Fibroblast of upper back skin (primary cell): ENCODE data around the gene WBP1L.
A peak's percentile ranks its signal among the peaks of the same experiment; 100 is the strongest.
"Not testable (repeated sequence)": the region's sequence is repeated elsewhere in the genome, so short reads cannot be mapped to it uniquely, and the experiment has no call there.

ENCODE experiments used
- DNase-seq: peaks from one replicate; pipeline ENCODE4 v3.0.0-alpha.2; 2013

The WBP1L gene

DNA sequence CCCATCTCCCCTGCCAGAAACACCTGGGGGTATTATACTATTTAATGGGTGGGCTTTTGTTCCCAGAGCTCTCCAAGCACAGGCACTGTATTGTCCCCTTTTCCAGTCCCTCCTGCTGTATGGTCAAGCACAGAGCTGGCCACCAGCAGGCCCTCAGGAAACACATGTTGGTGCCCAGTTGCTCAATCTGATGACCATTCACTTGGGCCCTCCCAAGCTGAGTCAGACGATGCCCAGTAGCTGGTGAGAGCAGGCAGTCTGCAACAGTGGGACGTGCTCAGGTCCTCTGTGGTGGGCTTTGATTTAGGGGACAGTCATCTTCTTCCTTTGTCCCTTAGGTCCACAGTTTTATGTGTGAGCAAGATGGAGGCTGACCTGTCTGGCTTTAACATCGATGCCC, 17.5 kb upstream of the WBP1L start:
- no peak for DNase-seq

DNA sequence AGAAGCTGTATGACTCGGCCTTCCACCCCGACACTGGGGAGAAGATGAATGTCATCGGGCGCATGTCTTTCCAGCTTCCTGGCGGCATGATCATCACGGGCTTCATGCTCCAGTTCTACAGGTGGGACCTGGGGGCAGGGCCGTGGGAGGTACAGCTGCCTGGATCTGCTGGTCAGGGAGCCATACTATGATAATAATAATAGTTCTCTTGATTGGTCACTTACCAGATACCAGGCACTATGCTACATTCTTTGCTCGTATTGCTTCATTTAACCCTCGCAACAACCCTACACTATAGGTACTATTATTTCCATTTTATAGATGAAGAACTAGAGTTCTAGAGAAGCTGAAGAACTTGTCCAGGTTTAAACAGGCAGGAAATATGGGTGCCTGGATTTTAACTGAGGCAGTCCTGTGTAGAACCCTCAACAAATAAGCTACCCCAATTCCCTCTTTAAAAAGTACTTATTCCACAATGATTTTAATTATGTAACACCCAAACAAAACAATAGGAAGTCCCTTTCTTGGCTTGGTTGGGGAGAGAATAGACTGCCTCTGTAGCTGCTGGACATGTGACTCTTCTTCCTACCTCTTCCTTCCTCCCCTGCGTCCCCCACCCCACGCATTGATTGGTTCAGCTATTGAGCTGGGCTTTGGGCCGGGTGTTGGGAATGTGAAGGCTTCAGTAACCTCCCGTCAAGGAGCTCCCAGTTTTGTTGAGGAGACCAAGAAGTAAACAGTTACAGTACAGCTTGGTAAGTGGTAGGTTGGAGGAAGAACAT, 16.5 kb upstream of the WBP1L start:
- DNase-seq = no peak

DNA sequence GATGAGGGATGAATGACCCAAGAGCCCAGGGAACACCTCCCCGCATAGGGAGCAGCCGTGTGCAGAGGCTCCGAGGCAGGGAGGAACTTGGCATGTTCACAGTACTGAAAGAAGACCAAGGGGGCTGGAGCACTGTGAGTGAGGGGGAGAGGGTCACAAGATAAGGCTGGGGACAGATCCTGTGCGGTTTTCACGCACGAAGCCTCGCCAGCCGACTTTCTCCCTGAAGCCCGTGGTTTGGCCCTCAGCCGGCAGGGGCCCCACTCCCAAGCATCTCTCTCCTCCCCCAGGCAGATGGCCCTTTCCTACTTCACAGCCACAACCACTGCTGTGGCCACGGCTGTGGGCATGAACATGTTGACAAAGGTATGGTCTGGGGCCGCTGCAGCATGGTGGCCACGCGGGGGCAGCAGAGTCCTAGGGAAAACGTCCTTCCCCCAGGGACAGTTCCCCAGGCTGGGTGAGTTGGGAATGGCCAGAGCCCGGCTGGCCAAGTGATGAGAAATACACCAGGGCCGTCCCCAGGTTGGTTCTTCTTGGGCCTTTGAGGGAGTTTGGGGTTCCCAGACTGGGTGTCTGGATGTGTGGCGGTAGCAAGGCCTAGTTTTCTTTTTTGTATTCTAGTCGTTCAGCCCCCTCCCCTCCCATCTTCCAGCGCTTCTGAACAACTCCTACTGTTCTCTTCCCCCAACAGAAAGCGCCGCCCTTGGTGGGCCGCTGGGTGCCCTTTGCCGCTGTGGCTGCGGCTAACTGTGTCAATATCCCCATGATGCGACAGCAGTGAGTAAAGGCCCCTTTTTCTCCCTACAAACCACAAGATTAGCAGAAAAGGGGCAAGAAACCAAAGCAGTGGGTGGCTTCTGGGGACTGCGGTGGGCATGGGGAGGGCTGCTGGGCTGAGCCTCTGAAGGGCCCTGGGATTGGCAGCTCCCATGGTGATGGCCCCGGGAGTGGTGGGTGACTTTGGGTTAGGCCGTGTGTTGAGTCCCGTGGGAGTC, 14.4 kb upstream of the WBP1L start:
- peak; percentile 73 for DNase-seq

DNA sequence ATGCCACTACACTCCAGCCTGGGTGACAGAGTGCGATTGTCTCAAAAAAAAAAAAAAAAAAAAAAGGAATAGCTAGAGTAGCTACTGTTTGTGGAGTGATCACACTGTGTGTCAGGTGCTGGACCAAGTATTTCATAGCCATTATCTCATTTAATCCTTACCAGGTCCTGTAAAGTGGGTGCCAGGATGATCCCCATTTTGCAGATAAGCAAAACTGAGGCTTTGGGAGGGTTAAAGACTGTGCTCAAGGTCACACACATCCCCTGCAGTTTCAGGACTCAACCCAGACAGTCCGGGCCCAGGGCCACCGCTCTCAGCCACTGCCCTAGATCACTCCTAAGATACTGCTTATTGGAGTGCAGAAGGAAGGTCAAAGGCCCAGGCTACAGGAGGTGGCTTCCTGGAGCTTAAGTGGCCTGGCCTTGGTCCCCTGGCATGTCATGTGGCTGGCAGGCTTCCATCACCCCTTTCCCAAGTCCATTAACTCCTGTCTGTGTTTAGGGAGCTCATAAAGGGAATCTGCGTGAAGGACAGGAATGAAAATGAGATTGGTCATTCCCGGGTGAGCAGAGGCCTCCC, 12.4 kb upstream of the WBP1L start:
- DNase-seq = no peak

DNA sequence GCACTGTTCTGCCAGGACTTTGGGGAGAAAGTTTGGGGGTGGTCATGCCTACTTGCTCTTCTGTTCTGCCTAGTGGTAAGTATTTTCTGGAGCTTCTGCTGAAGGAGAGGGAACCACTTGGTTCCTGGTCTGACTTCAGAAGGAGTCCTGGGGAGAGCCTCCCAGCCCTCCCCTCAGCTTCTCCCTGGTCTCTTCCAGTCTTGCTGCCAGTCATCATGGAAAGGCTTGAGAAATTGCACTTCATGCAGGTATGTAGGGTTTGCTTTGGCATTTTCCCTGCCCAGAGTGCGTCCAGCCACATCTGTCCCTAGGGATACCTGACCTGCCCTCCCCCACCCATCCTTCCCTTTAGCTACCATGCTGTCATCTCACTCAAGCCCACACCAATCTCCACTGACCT, 11.1 kb upstream of the WBP1L start:
- no peak for DNase-seq

DNA sequence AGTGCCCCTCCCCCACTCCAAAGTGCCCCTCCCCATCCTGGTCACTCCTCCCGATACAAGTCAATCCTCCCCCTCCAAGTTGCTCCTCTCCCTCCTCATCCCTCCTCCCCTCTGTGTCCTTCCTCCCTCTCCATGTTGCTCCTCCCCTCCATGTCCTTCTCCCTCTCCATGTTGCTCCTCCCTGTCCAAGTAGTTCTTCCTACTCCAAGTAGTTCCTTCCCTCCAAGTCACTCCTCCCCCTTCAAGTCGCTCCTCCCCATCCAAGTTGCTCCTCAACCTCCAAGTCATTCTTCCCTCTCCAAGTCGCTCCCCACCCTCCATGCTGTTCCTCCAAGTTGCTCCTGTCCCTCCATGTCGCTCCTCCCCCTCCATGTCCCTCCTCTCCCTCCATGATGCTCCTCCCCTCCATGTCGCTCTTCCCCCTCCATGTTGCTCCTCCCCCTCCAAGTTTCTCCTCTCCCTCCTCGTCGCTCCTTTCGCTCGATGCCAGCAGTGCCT, 8.6 kb upstream of the WBP1L start:
- DNase-seq = no peak

DNA sequence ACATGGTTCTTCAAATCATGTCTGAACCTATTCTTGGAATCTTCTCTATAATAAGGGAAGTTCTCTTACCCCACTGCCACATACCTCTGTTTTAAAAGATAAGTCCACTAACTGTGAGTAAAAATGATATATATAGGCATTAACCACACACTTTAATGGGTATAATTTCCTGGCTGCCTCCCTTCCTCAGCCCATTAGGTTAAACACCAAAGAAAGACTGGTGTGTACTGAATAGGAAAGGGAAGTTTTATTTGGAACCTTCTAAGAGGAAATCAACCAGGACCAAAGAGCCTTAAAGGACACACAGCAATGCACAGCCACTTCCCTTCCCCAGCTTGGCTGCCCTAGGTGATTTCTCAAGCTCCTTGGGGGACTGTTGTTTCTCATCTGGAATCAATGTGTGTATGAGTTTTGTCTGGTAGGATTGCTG, 5.0 kb upstream of the WBP1L start:
- DNase-seq = no peak

DNA sequence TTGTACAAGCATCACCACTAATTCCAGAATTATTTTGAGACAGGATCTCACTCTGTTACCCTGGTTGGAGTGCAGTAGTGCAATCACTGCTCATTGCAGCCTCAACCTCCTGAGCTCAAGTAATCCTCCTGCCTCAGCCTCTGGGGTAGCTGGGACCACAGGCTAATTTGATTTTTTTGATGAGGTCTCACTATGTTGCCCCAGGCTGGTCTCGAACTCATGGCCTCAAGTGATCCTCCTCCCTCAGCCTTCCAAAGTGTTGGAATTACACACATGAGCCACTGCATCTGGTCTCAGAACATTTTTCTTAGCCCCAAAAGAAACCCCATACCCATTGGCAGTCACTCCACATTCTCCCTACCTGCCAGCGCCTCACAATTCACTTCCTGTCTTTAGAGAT, 3.5 kb upstream of the WBP1L start:
- DNase-seq = no peak

DNA sequence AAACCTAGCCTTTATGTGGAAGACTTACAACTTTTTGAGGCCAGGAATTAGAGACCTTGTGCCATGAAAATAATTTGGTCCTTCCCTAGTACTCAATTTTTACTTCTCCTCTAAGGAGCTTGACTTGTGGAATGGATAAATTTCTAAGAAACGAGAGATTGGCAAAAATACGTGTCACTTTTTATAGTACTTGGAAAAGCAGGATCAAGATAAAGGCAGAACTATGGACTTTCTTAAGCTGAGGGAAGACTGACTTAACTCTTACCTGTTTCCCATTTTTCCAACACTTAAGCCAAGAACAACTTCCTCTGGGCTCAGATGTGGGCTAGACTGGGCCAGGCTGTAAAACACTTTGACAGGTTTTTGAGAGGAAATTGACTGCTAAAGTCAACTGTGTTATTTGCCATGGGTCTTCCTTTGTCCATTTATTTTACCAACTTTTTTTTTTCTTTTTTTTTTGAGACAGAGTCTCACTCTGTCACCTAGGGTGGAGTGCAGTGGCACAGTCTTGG, 2.0 kb upstream of the WBP1L start:
- DNase-seq = no peak

DNA sequence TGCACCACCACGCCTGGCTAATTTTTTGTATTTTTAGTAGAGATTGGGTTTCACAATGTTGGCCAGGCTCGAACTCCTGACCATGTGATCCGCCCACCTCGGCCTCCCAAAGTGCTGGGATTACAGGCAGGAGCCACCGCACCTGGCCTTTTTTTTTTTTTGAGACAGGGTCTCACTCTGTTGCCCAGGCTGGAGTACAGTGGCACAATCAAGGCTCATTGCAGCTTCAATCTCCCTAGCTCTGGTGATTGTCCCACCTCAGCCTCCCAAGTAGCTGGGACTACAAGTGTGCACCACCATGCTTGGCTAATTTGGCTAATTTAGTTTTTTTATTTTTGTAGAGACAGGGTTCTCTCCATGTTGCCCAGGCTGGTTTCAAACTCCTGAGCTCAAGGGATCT, 1.4 kb upstream of the WBP1L start:
- not testable (repeated sequence) for DNase-seq

DNA sequence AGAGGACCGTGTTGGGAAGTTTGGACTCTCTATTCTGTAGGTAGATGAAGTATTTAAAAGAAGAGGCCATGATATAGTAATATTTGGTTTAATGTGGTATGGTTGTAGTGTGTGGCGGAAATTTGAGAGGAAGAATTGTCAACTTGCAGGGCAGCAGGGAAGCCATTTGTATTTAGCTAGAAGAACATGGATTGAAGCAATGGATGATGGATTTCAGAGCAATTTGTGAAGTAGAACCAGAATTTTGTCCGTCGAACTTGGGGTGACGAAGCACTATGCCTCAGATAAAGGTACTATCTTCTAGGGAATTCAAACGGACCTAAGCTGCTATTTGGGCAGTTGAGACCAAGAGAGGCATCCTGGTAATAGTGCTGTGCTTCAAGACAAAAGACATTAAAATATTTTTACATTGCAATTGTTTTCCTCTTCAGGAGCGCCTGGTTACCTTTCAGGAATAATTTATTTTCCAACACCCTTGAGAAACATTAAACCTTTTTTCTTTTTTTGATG, 615 bp upstream of the WBP1L start:
- DNase-seq = no peak

DNA sequence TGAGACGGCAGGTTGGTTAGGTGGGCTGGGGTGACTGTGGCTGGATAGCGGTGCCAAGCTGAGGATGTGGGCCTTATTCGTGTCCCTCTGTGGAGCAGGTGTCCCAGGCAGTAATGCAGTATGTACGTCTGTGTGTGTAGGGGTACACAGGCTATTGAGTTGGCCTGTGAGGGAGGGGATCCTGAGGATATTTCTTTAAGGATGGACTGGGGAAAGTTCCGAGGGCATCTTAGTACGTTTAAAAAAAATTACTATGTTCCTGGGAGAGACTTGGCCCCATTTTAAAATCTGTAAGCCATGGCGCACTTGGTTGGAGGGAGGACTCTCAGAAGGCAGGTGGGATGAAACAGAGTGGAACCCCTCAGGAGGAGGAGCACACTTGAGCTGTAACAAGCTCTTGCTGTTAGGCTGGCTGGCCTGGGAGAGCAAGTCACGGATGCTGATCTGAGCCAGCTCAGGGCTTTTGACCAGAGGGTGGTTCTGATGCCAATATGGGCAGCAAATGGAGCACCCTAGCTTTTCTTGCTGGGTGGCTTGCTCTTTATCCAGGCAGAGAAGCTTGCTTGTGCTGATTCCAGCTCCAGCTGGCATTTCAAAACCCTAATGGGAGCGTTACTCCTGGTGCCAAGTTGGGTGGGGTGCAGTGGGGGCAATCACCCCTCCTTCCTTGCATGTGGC, 765 bp downstream of the WBP1L start:
- DNase-seq = no peak

DNA sequence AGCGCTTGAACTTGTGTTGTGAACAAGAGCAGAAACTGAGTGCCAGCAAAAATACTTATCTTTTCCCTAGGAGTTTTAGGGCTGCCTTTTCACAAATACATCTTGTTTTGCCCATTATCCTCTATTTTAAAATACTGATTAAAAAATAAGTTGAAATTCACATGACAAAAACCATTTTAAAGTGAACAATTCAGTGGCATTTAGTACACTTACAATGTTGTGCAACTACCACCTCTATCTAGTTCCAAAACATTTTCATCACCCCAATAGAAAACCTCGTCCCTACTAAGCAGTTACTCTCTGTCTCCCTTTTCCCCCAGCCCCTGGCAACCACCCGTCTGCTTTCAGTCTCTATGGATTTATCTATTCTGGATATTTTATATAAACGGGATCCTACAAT, 1.4 kb downstream of the WBP1L start:
- DNase-seq = no peak

DNA sequence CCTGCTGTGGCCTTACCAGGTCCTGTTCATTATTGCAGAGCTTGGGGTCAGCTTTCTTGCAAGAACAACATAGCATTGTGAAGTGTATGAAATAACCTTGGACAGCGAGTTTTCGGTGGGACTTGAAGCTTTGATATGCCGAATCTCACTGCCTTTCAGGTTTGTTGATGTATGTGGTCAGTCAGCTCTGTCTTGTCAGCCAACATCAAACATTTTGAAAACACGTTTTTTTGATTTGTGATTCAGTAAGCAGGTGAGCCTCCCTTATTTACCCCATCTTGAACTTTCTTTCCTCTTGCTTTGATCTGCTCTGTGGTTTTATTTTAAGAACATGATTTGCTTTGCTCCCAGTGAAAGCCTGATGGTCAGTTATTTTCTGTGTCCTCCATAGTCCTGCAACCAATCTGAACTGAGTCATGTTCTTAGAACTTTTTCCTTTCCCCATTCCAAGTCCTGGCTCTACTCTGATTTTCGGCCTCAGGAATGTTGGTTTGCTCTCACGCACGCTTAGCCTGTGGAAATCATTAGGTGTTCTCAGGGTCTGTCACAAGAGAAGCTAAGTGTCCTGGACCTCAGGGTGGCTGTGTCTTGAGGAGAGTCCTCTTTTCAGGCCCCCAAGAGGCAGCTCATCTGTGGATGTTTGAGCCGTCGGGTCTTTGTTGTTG, 8.7 kb downstream of the WBP1L start:
- peak; percentile 89 for DNase-seq

DNA sequence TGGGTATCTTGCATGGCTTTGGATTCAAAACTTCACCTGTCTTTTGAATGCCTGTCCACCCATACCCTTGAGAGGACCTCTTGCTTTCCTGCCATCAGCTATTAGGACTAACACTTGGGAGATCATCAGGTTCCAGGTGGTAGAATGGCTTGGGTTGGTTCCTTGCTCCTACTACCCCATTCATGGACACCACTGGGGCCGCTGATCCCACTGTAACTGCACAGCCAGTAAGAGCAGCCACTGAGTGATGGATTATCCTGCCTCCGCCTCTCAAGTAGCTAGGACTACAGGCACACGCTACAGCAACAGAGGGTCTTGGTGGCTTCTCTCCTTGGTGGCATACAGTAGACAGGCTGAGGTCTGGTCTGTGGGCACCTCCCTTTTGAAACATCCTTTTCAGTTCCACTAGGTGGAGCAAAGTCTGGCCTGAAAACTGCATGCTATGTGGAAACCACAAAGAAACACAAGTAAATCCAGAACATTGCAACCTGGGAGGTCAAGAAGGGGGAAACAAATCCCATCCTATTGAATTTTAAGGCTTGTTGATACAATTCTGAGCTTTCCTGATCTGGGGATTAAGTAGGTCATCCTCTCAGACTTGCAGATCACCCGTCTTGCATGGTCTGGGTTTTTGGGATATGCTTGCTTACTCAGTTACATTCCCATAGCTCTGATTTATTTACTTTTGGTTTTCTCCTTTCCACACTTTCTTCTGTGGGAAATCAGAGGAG, 9.4 kb downstream of the WBP1L start:
- DNase-seq = peak; percentile 85

DNA sequence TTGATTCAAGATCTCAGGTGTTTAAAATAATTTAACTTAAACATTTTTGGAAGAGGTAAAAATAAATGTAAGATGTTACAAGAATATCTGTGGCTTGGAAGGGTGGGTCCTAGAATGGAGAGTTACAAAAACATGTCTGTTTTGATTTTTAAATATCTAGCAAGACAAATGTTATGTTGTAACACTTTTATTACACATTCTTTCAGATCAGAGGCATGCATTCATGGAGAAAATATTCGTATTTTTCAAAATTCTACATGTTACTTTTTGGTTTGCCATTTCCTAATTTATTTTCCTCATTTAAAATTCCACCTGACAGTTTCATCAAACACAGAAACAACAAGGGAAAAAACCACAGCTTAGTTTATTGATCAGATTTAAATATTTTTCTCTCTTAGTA, 10.0 kb downstream of the WBP1L start:
- DNase-seq = no peak

DNA sequence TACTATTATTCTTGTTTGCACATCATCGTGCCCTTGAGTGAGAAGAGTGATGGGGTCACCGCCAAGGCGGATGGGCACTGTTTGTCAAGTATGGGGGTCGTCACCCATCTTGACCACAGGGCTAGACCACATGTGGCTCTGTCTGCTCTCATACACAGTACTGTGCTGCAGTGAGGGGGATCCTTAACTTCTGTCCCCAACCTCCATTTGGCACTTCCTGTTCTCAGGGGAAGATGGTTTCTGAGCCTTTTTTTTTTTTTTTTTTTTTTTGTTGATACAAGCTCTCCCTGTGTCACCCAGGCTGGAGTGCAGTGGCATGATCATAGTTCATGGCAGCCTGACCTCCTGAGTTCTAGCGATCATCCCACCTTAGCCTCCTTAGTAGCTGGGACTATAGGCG, 13.6 kb downstream of the WBP1L start:
- DNase-seq = no peak

DNA sequence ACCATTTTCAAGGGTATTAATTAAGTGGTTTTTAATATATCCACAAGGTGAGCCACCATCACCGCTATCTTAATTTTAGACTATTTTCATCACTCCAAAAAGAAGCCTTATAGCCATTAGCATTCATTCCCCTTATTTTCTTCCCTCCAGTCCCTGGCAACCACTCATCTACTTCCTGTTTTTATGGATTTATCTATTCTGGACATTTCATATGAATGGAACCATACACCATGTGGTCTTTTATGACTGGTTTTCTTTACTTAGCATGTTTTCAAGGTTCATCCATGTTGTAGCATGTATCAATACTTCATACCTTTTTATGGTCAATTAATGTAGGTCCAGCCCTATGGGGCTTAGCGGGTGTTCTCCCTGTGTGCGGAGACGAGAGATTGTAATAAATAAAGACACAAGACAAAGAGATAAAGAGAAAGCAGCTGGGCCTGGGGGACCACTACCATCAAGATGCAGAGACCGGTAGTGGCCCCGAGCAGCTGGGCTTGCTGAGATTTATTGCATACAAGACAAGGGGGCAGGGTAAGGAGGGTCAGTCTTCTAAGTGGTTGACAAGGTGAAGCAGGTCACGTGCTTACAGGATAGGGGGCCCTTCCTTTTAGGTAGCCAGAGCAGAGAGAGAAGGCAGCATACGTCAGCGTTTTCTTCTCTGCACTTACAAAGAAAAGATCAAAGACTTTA, 14.6 kb downstream of the WBP1L start:
- no peak for DNase-seq

DNA sequence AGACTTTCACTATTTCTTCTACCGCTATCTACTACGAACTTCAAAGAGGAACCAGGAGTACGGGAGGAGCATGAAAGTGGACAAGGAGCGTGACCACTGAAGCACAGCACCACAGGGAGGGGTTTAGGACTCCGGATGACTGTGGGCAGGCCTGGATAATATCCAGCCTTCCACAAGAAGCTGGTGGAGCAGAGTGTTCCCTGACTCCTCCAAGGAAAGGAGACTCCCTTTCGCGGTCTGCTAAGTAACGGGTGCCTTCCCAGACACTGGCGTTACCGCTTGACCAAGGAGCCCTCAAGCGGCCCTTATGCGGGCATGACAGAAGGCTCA, 15.2 kb downstream of the WBP1L start:
- not testable (repeated sequence) for DNase-seq

DNA sequence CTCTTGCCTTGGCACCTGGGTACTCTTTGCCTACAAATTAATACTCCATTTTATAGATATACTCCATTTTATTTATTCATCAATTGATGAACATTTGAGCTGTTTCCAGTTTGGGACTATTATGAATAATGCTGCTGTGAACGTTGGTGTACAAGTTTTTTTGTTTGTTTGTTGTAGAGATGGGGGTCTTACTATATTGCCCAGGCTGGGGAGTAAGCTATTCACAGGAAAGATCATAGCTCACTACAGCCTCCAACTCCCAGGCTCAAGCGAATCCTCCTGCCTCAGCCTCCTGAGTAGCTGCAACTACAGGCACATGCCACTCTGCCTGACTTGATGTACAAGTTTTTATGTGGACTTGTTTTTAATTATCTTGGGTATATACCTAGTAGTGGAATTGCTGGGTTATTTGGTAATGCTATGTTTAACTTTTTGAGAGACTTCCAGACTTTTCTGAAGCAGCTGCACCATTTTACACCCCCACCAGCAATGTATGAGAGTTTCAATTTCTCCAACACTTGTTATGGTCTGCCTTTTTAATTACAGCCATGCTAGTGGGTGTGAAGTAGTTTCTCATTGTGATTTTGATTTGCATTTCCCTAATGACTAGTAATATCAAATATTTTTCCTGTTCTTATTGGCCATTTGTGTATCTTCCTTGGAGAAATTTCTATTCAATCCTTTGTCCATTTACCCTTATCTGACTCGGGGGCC, 15.9 kb downstream of the WBP1L start:
- no peak for DNase-seq
